Measurements from ENCODE around the gene OR2V2.

Gene OR2V2

GRCh38 chr5:181192337-181193046, 45.1 kb downstream of the OR2V2 start:
- H3K79me2 ChIP-seq (ENCODE audit: insufficient read depth, low read length): no peaks in the 10 kb centered on the region
- no peaks in the 10 kb centered on the region for H3K9me3 ChIP-seq (ENCODE audit: insufficient read depth, low read depth, low read length)
- peak overlapping the region; percentile 92 for H3K4me2 ChIP-seq (ENCODE audit: low read depth, low read length, poor library complexity, severe bottlenecking)
- peak overlapping the region; percentile 95 for H3K4me3 ChIP-seq (ENCODE audit: low read length, poor library complexity, severe bottlenecking)
- peak overlapping the region; percentile 92; the same call in 1 of the 2 replicates for H2AFZ ChIP-seq (ENCODE audit: low read length)
- no peaks in the 10 kb centered on the region for H3K27me3 ChIP-seq (ENCODE audit: insufficient read depth, low read length, poor library complexity, severe bottlenecking)
- no peaks in the 10 kb centered on the region for H3K9me2 ChIP-seq (replicated peaks; ENCODE audit: low read depth, low read length)
- peaks cover 7% of the 10 kb centered on the region for H3K4me1 ChIP-seq (ENCODE audit: insufficient read depth, low read length, poor library complexity, severe bottlenecking)
- H4K20me1 ChIP-seq (ENCODE audit: insufficient read depth, low read length, poor library complexity, severe bottlenecking): no peaks in the 10 kb centered on the region
- H3F3A ChIP-seq (ENCODE audit: low read depth): no peaks in the 10 kb centered on the region
- no peaks in the 10 kb centered on the region for H3K36me3 ChIP-seq (ENCODE audit: insufficient read depth, low read length)
- TF ChIP-seq CTCF (conservative IDR thresholded peaks at IDR 0.05; ENCODE audit: low read length): no peak
- no peak for TF ChIP-seq EZH2phosphoT487 (IDR thresholded peaks at IDR 0.05; ENCODE audit: borderline replicate concordance)
- peak overlapping the region; percentile 92 for H3K9ac ChIP-seq (ENCODE audit: low read depth, low read length, poor library complexity, severe bottlenecking)

- peaks cover 7% of the 10 kb centered on the region for H3K4me1 ChIP-seq (ENCODE audit: insufficient read depth, low read length, poor library complexity, severe bottlenecking)
- no peaks in the 10 kb centered on the region for H3K79me2 ChIP-seq (ENCODE audit: insufficient read depth, low read length)
- no peaks in the 10 kb centered on the region for H3K9me2 ChIP-seq (replicated peaks; ENCODE audit: low read depth, low read length)
- no peak overlapping the region for H3K9ac ChIP-seq (ENCODE audit: low read depth, low read length, poor library complexity, severe bottlenecking)
- H3K27me3 ChIP-seq (ENCODE audit: insufficient read depth, low read length, poor library complexity, severe bottlenecking): no peaks in the 10 kb centered on the region
- H3K36me3 ChIP-seq (ENCODE audit: insufficient read depth, low read length): no peaks in the 10 kb centered on the region
- no peak overlapping the region for H2AFZ ChIP-seq (ENCODE audit: low read length)
- H3F3A ChIP-seq (ENCODE audit: low read depth): no peaks in the 10 kb centered on the region
- no peak overlapping the region for H3K4me2 ChIP-seq (ENCODE audit: low read depth, low read length, poor library complexity, severe bottlenecking)
- no peaks in the 10 kb centered on the region for H3K9me3 ChIP-seq (ENCODE audit: insufficient read depth, low read depth, low read length)
- no peak overlapping the region for H3K4me3 ChIP-seq (ENCODE audit: low read length, poor library complexity, severe bottlenecking)
- no peak for TF ChIP-seq EZH2phosphoT487 (IDR thresholded peaks at IDR 0.05; ENCODE audit: borderline replicate concordance)
- no peak for TF ChIP-seq CTCF (conservative IDR thresholded peaks at IDR 0.05; ENCODE audit: low read length)
- no peaks in the 10 kb centered on the region for H4K20me1 ChIP-seq (ENCODE audit: insufficient read depth, low read length, poor library complexity, severe bottlenecking)
Measured at GRCh38 chr5:181193656-181194055, 46.3 kb downstream of the OR2V2 start.

GRCh38 chr5:181194489-181195248, 47.3 kb downstream of the OR2V2 start:
- Histone ChIP-seq H4K20me1 (ENCODE audit: insufficient read depth, low read length, poor library complexity, severe bottlenecking) (no peaks in the 10 kb centered on the region), H3K36me3 (ENCODE audit: insufficient read depth, low read length) (no peaks in the 10 kb centered on the region), H3K9ac (ENCODE audit: low read depth, low read length, poor library complexity, severe bottlenecking) (no peak overlapping the region), H3K4me3 (ENCODE audit: low read length, poor library complexity, severe bottlenecking) (no peak overlapping the region), H3K79me2 (ENCODE audit: insufficient read depth, low read length) (no peaks in the 10 kb centered on the region), H3K9me3 (ENCODE audit: insufficient read depth, low read depth, low read length) (no peaks in the 10 kb centered on the region), H3F3A (ENCODE audit: low read depth) (no peaks in the 10 kb centered on the region), H3K27me3 (ENCODE audit: insufficient read depth, low read length, poor library complexity, severe bottlenecking) (no peaks in the 10 kb centered on the region), H2AFZ (ENCODE audit: low read length) (no peak overlapping the region), H3K9me2 (replicated peaks; ENCODE audit: low read depth, low read length) (no peaks in the 10 kb centered on the region), H3K4me1 (ENCODE audit: insufficient read depth, low read length, poor library complexity, severe bottlenecking) (peaks cover 7% of the 10 kb centered on the region), H3K4me2 (ENCODE audit: low read depth, low read length, poor library complexity, severe bottlenecking) (no peak overlapping the region)
- TF ChIP-seq EZH2phosphoT487 (IDR thresholded peaks at IDR 0.05; ENCODE audit: borderline replicate concordance) (no peak), CTCF (conservative IDR thresholded peaks at IDR 0.05; ENCODE audit: low read length) (no peak)

Measured in Loucy (cell line).